Loucy (cell line): Measurements from ENCODE around the gene C9orf50.
"Not testable (repeated sequence)": the region's sequence is repeated elsewhere in the genome, so short reads cannot be mapped to it uniquely, and the experiment has no call there.

Source experiments
- CTCF ChIP-seq: fragments of 200-600 bp; sonication (generic); conservative IDR thresholded peaks from 2 replicates; pipeline ENCODE4 v1.5.1; 2014; ENCODE audit warnings: mild to moderate bottlenecking, antibody characterized with exemption, low read length
- EZH2phosphoT487 ChIP-seq: fragments of 200-600 bp; IDR thresholded peaks from 2 replicates; pipeline ENCODE4 v1.6.1; 2018; ENCODE audit warnings: antibody characterized with exemption, mild to moderate bottlenecking, moderate library complexity, borderline replicate concordance

DNA sequence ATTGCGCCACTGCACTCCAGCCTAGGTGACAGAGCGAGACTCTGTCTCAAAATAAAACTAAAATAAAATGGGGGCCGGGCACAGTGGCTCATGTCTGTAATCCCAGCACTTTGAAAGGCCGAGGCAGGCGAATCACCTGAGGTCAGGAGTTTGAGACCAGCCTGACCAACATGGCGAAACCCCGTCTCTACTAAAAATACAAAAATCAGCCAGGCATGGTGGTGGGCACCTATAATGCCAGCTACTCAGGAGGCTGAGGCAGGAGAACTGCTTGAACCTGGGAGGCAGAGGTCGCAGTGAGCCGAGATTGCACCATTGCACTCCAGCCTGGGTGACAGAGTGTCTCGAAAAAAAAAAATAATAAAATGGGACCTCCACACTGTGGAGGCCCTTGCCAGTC is 15.4 kb upstream of the C9orf50 start:
- TF ChIP-seq CTCF, EZH2phosphoT487: not testable (repeated sequence)
